Lower leg skin (tissue), 3 donors: ENCODE measurements around the gene OSM.

Source experiments
- POLR2A ChIP-seq, 2 donors: fragments of 450-650 bp; IDR thresholded peaks; one replicate each; pipeline ENCODE4 v1.6.1; 2016 to 2017; ENCODE audit warnings: antibody characterized with exemption in 2 of 2, mild to moderate bottlenecking in 1 of 2, moderate library complexity in 1 of 2
- TF ChIP-seq, protein P1 (sequence below), 3 donors: fragments of 450-650 bp; IDR thresholded peaks; one replicate each; pipeline ENCODE4 v1.5.1; 2016; ENCODE audit warnings: antibody characterized with exemption in 3 of 3, mild to moderate bottlenecking in 3 of 3, moderate library complexity in 2 of 3

DNA sequence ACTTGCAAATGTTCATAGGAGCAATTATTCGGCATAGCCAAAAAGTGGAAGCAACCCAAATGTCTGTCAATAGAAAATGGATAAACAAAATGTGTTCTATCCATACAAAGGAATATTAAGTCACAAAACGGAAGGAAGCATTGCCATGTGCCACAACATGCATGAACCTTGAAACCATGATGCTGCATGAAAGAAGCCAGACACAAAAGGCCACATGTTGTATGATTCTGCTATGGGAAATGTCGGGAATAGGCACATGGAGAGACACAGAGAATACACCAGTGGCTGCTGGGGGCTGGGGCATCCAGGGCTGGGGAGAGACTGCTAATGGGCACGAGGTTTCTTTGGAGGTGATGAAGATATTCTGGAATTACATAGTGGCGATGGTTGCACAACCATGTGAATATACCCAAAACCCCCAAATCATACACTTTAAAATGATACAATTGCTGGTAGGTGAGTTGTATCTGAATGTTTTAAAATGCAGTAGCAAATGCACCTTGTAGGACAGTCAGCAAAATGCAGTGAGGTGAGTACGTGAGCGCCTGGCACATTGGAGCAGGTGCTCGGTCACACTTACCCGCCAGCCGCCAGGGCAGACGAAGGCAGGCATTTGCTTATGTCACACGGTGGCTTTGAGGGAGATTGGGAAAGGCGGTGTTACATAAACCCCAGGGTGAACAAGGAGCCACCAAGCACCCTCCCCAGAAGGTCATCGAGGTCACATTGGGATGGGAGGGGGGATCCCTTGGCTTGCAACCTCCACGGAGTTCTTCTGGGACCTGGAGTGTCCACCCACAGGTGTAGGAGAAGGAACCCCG is 6.3 kb upstream of the OSM start:
- TF ChIP-seq, protein P1, sequence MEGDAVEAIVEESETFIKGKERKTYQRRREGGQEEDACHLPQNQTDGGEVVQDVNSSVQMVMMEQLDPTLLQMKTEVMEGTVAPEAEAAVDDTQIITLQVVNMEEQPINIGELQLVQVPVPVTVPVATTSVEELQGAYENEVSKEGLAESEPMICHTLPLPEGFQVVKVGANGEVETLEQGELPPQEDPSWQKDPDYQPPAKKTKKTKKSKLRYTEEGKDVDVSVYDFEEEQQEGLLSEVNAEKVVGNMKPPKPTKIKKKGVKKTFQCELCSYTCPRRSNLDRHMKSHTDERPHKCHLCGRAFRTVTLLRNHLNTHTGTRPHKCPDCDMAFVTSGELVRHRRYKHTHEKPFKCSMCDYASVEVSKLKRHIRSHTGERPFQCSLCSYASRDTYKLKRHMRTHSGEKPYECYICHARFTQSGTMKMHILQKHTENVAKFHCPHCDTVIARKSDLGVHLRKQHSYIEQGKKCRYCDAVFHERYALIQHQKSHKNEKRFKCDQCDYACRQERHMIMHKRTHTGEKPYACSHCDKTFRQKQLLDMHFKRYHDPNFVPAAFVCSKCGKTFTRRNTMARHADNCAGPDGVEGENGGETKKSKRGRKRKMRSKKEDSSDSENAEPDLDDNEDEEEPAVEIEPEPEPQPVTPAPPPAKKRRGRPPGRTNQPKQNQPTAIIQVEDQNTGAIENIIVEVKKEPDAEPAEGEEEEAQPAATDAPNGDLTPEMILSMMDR (IDR thresholded peaks at IDR 0.05) = no peak
- no peak for TF ChIP-seq POLR2A (IDR thresholded peaks at IDR 0.05)
